GM19035 (cell line): ENCODE measurements around the gene CYP1A2.

Source experiments
- ATAC-seq: cut with Tn5 transposase; IDR thresholded peaks from one replicate; pipeline ENCODE4 v1.9.1; 2021; ENCODE audit not compliant: unreplicated experiment

Gene CYP1A2

GRCh38 chr15:74800559-74801094, 52.0 kb downstream of the CYP1A2 start:
- no peak for ATAC-seq

GRCh38 chr15:74801311-74801997, 52.8 kb downstream of the CYP1A2 start:
- no peak for ATAC-seq

- ATAC-seq, result no peak
These were observed 53.6 kb downstream of the CYP1A2 start for GRCh38 chr15:74802290-74802689.

- no peak for ATAC-seq
These were observed 54.3 kb downstream of the CYP1A2 start for GRCh38 chr15:74802862-74803447.

GRCh38 chr15:74804935-74805334, 56.3 kb downstream of the CYP1A2 start:
- ATAC-seq, result no peak
